Stimulated activated CD8-positive, alpha-beta memory T cell treated with anti-CD3 and anti-CD28 coated beads, Interleukin-4, amount 100 ng/mL, for 24 hours (primary cell): ENCODE measurements around the gene RBM22.
A peak's percentile ranks its signal among the peaks of the same experiment; 100 is the strongest.
"Not testable (repeated sequence)": the region's sequence is repeated elsewhere in the genome, so short reads cannot be mapped to it uniquely, and the experiment has no call there.

Source experiments
- DNase-seq: peaks from one replicate; pipeline ENCODE4 v3.0.0-alpha.2; 2020; ENCODE audit warnings: low read depth

Gene RBM22

GRCh38 chr5:150700594-150701377 lies at the start of gene RBM22:
RBM22 (minus strand) TSS chr5:150701062; CDS start chr5:150700985, 77 bp downstream.
- peak; percentile 87 for DNase-seq

DNA sequence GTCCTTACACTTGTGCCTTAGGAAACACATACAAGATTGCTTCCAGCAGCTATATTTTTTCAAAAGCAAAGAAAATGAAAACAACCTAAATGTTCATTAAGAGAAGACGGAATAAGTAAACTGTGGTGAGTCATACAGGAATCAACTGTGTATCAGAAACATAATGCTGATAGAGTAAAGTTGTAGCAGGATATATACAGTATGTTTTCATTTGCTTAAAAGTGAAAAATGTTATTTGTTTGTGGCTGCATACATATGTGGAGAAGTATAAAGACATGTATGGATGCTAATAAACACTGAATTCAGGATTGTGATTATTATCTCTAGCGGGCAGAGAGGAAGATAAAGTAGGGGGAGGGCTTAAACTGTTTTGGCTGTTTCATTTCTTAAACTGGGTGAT lies 49.6 kb upstream of the RBM22 start:
- DNase-seq = no peak

DNA sequence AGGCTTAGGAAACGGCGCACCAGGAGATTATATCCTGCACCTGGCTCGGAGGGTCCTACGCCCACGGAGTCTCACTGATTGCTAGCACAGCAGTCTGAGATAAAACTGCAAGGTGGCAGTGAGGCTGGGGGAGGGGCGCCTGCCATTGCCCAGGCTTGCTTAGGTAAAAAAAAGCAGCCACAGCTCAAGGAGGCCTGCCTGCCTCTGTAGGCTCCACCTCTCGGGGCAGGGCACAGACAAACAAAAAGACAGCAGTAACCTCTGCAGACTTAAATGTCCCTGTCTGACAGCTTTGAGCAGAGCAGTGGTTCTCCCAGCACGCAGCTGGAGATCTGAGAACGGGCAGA lies 42.3 kb upstream of the RBM22 start:
- not testable (repeated sequence) for DNase-seq

- DNase-seq = not testable (repeated sequence)
These were observed 41.7 kb upstream of the RBM22 start for GRCh38 chr5:150742455-150743141.

- no peak for DNase-seq
These were observed 40.1 kb upstream of the RBM22 start for GRCh38 chr5:150740992-150741391.

DNA sequence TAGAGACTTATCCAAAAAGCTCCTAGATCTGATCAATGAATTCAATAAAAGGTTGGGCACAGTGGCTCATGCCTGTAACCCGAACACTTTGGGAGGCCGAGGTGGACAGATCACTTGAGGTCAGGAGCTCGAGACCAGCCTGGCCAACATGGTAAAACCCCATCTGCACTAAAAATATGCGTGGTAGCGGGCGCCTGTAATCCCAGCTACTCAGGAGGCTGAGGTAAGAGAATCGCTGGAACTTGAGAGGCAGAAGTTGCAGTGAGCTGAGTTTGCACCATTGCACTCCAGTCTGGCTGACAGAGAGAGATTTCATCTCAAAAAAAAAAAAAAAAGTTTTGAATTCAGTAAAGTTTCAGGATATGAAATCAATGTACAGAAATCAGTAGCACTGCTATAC lies 38.0 kb upstream of the RBM22 start:
- DNase-seq = no peak

GRCh38 chr5:150734579-150735384 lies 33.9 kb upstream of the RBM22 start:
- DNase-seq = no peak

GRCh38 chr5:150731669-150732242 lies 30.9 kb upstream of the RBM22 start:
- no peak for DNase-seq

DNA sequence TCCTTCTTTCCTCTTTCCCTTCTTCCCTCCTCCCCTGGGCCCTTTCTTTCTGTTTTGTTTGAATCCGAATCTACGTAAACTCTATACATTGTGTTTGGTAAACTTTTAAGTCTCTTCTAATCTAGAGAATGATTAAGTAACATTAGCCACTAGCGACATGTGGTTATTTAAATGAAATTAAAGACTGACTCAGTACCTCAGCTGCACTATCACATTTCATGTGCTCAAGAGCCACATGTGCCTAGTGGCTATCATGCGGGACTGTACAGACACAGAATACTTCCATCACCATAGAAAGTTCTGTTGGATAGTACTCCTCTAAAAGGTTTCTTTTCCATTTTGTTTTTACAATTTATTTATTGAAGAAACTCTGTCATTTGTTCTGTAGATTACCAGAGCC lies 29.0 kb upstream of the RBM22 start:
- DNase-seq = no peak

GRCh38 chr5:150723845-150724244 lies 23.0 kb upstream of the RBM22 start:
- no peak for DNase-seq

DNA sequence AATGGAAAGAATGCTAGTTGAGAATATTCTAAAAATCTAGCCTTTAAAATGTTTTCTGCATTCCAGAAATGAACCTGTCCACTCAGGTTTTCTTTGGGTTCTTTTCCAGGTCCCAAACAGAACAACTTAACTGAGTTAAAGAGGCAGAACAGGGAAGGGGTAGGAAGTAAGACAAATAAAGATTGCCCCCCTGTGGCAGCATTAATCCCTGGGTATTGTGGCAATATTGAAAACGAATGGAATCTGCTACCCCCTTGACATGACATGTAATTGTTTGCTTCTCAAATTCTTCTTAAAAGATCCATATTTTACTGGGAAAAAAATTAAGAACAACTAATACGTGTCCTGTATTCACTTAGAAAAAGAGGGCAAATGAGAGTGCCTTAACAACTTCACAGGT lies 9.3 kb upstream of the RBM22 start:
- no peak for DNase-seq

- DNase-seq = no peak
These were observed 6.0 kb upstream of the RBM22 start for GRCh38 chr5:150706776-150707390.

GRCh38 chr5:150703762-150704161 lies 2.9 kb upstream of the RBM22 start:
- no peak for DNase-seq

- DNase-seq = no peak
These were observed 642 bp downstream of the RBM22 start for GRCh38 chr5:150700246-150700593.

DNA sequence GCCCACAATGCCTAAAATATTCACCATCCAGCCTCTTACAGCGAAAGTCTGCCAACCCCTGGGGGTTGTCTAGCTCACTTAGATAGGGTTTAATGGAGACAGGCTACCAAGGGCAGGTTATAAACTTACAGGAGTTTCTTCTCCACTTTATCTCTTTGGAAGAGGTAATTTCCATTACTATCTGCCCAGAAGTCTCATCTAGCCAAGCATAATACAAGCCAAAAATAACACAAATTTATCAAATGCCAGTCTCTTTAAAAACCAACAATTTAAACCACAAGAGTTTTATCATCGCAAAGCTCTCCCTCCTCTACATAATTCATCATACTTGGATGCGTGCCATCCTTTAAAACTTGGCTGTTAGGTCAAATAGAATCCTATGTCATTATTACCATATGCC lies 6.2 kb downstream of the RBM22 start:
- DNase-seq = no peak

- no peak for DNase-seq
These were observed 8.6 kb downstream of the RBM22 start for GRCh38 chr5:150692276-150692675.

GRCh38 chr5:150690760-150691159 lies 10.1 kb downstream of the RBM22 start:
- DNase-seq = no peak

GRCh38 chr5:150689120-150689519 lies 11.7 kb downstream of the RBM22 start:
- DNase-seq = no peak

- no peak for DNase-seq
These were observed 24.3 kb downstream of the RBM22 start for GRCh38 chr5:150676578-150676977.

- DNase-seq = no peak
These were observed 25.8 kb downstream of the RBM22 start for GRCh38 chr5:150675069-150675468.

DNA sequence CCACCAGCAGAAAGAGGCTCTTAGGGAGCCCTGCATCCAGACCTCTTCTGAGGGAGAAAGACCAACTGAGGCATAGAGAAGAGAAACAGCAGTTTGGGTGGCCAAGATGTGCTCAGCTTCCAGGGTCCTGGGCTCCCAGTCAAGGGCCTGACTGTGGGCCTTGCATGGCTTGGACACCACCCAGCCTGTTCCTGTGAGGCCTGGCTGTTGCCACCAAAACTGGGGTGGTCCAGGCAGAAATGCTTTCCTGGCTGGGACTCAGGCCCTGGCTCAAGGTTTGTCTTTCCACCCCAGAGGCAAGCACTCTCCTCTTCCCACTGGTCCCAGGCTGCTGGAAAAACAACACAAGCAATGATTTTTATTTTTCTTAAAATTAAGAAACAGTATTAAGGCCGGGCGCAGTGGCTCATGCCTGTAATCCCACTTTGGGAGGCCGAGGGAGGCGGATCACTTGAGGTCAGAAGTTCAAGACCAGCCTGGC lies 26.5 kb downstream of the RBM22 start:
- no peak for DNase-seq

DNA sequence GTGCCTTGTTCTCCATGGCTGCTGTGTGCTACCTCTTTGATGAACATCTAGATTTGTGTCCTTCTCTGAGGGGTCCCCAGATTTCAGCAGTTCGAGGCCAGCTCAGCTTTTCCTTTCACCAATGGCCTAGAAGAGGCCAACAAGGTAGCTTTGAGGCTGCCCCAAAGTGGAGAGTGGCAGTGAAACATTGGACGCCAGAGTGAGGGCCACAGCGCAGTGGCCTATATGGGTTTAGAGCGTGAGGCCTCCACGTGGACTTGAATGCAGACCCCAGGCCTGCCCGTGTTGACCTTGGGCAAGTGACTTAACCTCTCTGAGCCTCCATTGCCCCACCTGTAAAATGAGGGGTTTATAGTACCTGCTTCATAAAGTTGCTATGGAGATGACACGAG lies 28.0 kb downstream of the RBM22 start:
- DNase-seq = no peak
